Left renal cortex interstitium (tissue), 4 donors: ENCODE results near the gene PRMT1. TPM values are rescaled to one million over a fixed set of nuclear protein-coding genes. Genes with fewer than 3 reads are reported as not detected.
"Not testable (repeated sequence)": the region's sequence is repeated elsewhere in the genome, so short reads cannot be mapped to it uniquely, and the experiment has no call there.

Source experiments
- DNase-seq, 4 donors: peaks; one replicate each; pipeline ENCODE4 v3.0.0-alpha.2; 2013; ENCODE audit warnings: low read depth in 4 of 4, low spot score in 2 of 4, missing footprints in 1 of 4
- polyA plus RNA-seq, 4 donors: library from polyadenylated mRNA; unstranded; fragments of 120-200 nt; gene quantifications; one replicate each; pipeline ENCODE4 v1.2.1, GENCODE V29; 2013; ENCODE audit not compliant: insufficient read length in 4 of 4

The PRMT1 gene
- polyA plus RNA-seq: 100 to 1,000 TPM; 192 to 264 (median 241) TPM

- DNase-seq: no peak
Observed at GRCh38 chr19:49677231-49677900, at the start of gene PRMT1. PRMT1 (plus strand) TSS chr19:49677271; CDS start chr19:49677281, 10 bp downstream.

GRCh38 chr19:49629659-49630058 lies 47.4 kb upstream of the PRMT1 start:
- no peak for DNase-seq

GRCh38 chr19:49631014-49631588 lies 46.0 kb upstream of the PRMT1 start:
- no peak for DNase-seq

- no peak for DNase-seq
Observed at GRCh38 chr19:49631610-49632192, 45.4 kb upstream of the PRMT1 start.

GRCh38 chr19:49632576-49632975 lies 44.5 kb upstream of the PRMT1 start:
- no peak for DNase-seq

GRCh38 chr19:49633273-49633672 lies 43.8 kb upstream of the PRMT1 start:
- DNase-seq: not testable (repeated sequence)

- DNase-seq: no peak
Observed at GRCh38 chr19:49635530-49636232, 41.4 kb upstream of the PRMT1 start.

GRCh38 chr19:49636233-49636932 lies 40.7 kb upstream of the PRMT1 start:
- no peak for DNase-seq

- DNase-seq: no peak
Observed at GRCh38 chr19:49637821-49638738, 39.0 kb upstream of the PRMT1 start.

GRCh38 chr19:49639401-49640112 lies 37.5 kb upstream of the PRMT1 start:
- DNase-seq: no peak

- peak; percentile 96 to 100 (median 100) for DNase-seq
Observed at GRCh38 chr19:49640113-49640898, 36.8 kb upstream of the PRMT1 start, which contains the start of gene RRAS. RRAS (minus strand) TSS chr19:49640143; CDS start chr19:49640098, 45 bp downstream.

GRCh38 chr19:49641688-49642491 lies 35.2 kb upstream of the PRMT1 start, which contains the start of gene SCAF1:
SCAF1 (plus strand) TSS chr19:49642209; CDS start chr19:49645027, 2,818 bp downstream.
- peak; percentile 92 to 99 (median 96) for DNase-seq

GRCh38 chr19:49642492-49643035 lies 34.5 kb upstream of the PRMT1 start:
- no peak for DNase-seq

- no peak for DNase-seq
Observed at GRCh38 chr19:49643466-49643865, 33.6 kb upstream of the PRMT1 start.

- no peak for DNase-seq
Observed at GRCh38 chr19:49645592-49645991, 31.5 kb upstream of the PRMT1 start.

- no peak for DNase-seq
Observed at GRCh38 chr19:49645995-49646394, 31.1 kb upstream of the PRMT1 start.

GRCh38 chr19:49646586-49646985 lies 30.5 kb upstream of the PRMT1 start:
- DNase-seq: no peak
